GM18868 (cell line): Measurements from ENCODE around the gene FNIP2.
"Not testable (repeated sequence)": the region's sequence is repeated elsewhere in the genome, so short reads cannot be mapped to it uniquely, and the experiment has no call there.

ENCODE experiments used
- ATAC-seq: cut with Tn5 transposase; IDR thresholded peaks from one replicate; pipeline ENCODE4 v1.9.1; 2021; ENCODE audit warnings: mild to moderate bottlenecking, moderate library complexity; ENCODE audit not compliant: unreplicated experiment

FNIP2 gene

DNA sequence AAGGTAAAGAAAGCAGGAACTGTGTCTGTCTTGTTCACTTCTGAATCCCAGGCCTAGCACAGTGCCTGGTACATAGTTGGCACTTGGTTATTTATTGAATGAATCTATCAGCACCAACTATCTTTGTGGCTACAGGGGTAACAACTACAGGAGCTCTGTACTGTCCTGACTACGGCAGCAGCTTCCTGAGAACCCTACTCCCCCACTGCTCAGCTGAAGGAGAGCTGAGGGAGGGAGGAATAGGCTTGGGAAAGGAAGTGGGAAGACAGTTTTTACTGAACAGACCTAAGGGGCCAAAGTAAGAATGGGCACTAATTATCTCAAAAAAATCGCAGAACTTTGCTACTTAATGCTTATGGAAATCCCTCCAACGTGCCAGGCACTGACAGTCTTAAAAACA lies 178.0 kb downstream of the FNIP2 start:
- ATAC-seq, result no peak

- no peak for ATAC-seq
Measured at GRCh38 chr4:158948071-158948470, 179.2 kb downstream of the FNIP2 start.

- peak; percentile 64 for ATAC-seq
Measured at GRCh38 chr4:158949099-158949498, 180.3 kb downstream of the FNIP2 start.

GRCh38 chr4:158952221-158952774 lies 183.5 kb downstream of the FNIP2 start:
- not testable (repeated sequence) for ATAC-seq

DNA sequence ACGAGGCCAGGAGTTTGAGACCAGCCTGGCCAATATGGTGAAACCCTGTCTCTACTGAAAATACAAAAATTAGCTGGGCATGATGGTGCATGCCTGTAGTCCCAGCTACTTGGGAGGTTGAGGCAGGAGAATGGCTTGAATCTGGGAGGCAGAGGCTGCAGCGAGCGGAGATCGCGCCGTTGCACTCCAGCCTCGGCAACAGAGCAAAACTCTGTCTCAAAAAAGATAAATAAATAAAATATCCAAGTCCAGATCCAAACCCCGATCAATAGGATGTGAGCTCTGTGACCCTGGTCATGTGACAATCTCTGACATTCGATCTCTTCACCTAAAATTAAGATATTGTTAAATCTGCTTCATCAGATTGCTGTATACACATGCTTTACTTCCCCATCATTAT lies 187.5 kb downstream of the FNIP2 start:
- ATAC-seq, result not testable (repeated sequence)

DNA sequence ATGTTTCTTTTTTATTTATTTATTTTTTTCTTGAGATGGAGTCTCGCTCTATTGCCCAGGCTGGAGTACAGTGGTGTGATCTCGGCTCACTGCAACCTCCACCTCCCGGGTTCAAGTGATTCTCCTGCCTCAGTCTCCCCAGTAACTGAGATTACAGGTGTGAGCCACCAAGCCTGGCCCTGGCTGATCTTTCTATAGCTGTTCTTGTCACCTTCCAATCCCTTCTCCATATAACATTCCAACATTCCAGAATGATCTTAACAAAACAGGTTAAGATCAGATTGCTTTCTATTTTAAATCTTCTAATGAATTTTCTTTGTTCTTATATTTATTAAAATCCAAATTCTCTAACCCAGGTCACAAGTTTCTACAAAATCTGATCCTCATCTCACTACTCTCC lies 188.1 kb downstream of the FNIP2 start:
- ATAC-seq, result not testable (repeated sequence)
